22Rv1 (cell line): Measurements from ENCODE around the gene PDE8A.
"Not testable (repeated sequence)": the region's sequence is repeated elsewhere in the genome, so short reads cannot be mapped to it uniquely, and the experiment has no call there.

Source experiments
- H3K27ac ChIP-seq: fragments of 450-650 bp; 2 replicates; pipeline ENCODE4 v1.5.1; 2017
- CTCF ChIP-seq: fragments of 450-650 bp; IDR thresholded peaks from 2 replicates; pipeline ENCODE4 v1.5.1; 2017; ENCODE audit warnings: mild to moderate bottlenecking
- ZFX ChIP-seq: fragments of 450-650 bp; IDR thresholded peaks from 2 replicates; pipeline ENCODE4 v1.6.1; 2017; ENCODE audit warnings: antibody characterized with exemption, borderline replicate concordance

The PDE8A gene

GRCh38 chr15:85174521-85174920, 192.9 kb downstream of the PDE8A start:
- no peak overlapping the region for H3K27ac ChIP-seq
- TF ChIP-seq ZFX (no peak), CTCF (no peak)

- not testable (repeated sequence) for H3K27ac ChIP-seq
These were observed 195.4 kb downstream of the PDE8A start for GRCh38 chr15:85177042-85177515.

GRCh38 chr15:85178308-85178707, 196.7 kb downstream of the PDE8A start:
- no peak overlapping the region for H3K27ac ChIP-seq
- TF ChIP-seq CTCF (no peak), ZFX (no peak)

GRCh38 chr15:85179700-85180099, 198.0 kb downstream of the PDE8A start:
- TF ChIP-seq CTCF (no peak), ZFX (no peak)
- no peak overlapping the region for H3K27ac ChIP-seq

GRCh38 chr15:85185350-85185749, 203.7 kb downstream of the PDE8A start:
- not testable (repeated sequence) for H3K27ac ChIP-seq

GRCh38 chr15:85188171-85188577, 206.5 kb downstream of the PDE8A start:
- H3K27ac ChIP-seq, result not testable (repeated sequence)
